Ecto neural progenitor cell (in vitro differentiated cells): ENCODE data around the gene OR10R2.

Experiments used
- DNase-seq: peaks from one replicate; pipeline ENCODE4 v3.0.0-alpha.2; 2018; ENCODE audit warnings: low spot score

OR10R2 gene

DNA sequence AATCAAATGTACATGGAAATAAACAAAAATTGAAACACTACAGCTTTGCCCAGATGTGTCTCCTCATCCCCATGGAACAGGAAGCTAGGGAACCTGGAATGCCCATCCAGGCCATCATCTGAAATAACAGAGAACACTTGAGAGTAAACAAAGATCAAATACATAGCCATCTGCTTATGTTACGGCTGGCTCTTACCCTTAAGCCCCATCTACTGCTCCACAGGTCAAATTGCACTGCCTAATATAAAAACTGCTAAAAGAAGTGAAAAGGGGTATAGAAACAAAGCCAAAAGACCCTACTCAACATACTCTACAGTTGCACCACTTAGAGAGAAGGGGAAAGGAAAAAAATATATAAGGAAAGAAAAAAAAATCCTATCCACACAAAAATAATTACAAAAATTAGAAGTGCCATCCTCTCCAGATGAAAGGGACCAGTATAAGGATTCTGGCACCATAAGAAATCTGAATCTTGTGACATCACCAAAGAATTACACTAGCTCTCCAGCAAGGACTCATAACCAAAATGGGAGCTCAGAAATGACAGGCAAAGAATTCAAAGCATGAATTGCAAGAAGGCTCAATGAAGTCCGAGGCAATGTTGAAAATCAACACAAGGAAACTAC lies 55.3 kb downstream of the OR10R2 start:
- DNase-seq: no peak
